Mesenchymal stem cell (in vitro differentiated cells and primary cell): ENCODE data around the gene SOCS2. TPM values are rescaled to one million over a fixed set of nuclear protein-coding genes. Genes with fewer than 3 reads are reported as not detected.
A peak's percentile ranks its signal among the peaks of the same experiment; 100 is the strongest.

Experiments
- DNase-seq: peaks from one replicate; pipeline ENCODE4 v3.0.0-alpha.2; 2013
- H2AFZ ChIP-seq: one replicate; pipeline ENCODE4 v1.6.1; 2013; ENCODE audit warnings: low read depth, mild to moderate bottlenecking, control low read depth, inconsistent platforms, low read length, moderate library complexity
- H2AK5ac ChIP-seq: 2 replicates; pipeline ENCODE4 v1.6.1; 2013; ENCODE audit warnings: low read length, moderate library complexity, mild to moderate bottlenecking, inconsistent platforms; ENCODE audit not compliant: severe bottlenecking
- H2BK120ac ChIP-seq: one replicate; pipeline ENCODE4 v1.6.1; 2013; ENCODE audit warnings: low read depth, mild to moderate bottlenecking, inconsistent platforms, low read length, moderate library complexity
- H2BK12ac ChIP-seq, 2 experiments: one replicate each; pipeline ENCODE4 v1.6.1; 2013; ENCODE audit warnings: inconsistent platforms in 2 of 2, low read length in 2 of 2, mild to moderate bottlenecking in 2 of 2, moderate library complexity in 2 of 2, control low read depth in 1 of 2
- H2BK15ac ChIP-seq: one replicate; pipeline ENCODE4 v1.6.1; 2013; ENCODE audit warnings: mild to moderate bottlenecking, low read depth, inconsistent platforms; ENCODE audit not compliant: poor library complexity, severe bottlenecking
- H2BK5ac ChIP-seq: 2 replicates; pipeline ENCODE4 v1.6.1; 2013; ENCODE audit warnings: low read depth, mild to moderate bottlenecking, low read length, control low read depth, inconsistent platforms; ENCODE audit not compliant: poor library complexity, severe bottlenecking
- H3K14ac ChIP-seq, 2 experiments: one replicate each; pipeline ENCODE4 v1.6.1; 2013; ENCODE audit warnings: inconsistent platforms in 2 of 2, low read length in 2 of 2, control low read depth in 1 of 2, mild to moderate bottlenecking in 1 of 2, moderate library complexity in 1 of 2
- H3K18ac ChIP-seq, 2 experiments: one replicate each; pipeline ENCODE4 v1.6.1; 2013; ENCODE audit warnings: inconsistent platforms in 2 of 2, low read length in 2 of 2, control low read depth in 1 of 2, low read depth in 1 of 2, mild to moderate bottlenecking in 1 of 2
- H3K23ac ChIP-seq, 2 experiments: one replicate each; pipeline ENCODE4 v1.6.1; 2013; ENCODE audit warnings: inconsistent platforms in 2 of 2, low read length in 2 of 2, mild to moderate bottlenecking in 2 of 2, moderate library complexity in 2 of 2, control low read depth in 1 of 2
- H3K27ac ChIP-seq: 2 replicates; pipeline ENCODE4 v1.5.1; 2013; ENCODE audit warnings: mild to moderate bottlenecking, moderate library complexity, low read length, control low read depth, inconsistent platforms; ENCODE audit not compliant: poor library complexity, severe bottlenecking
- H3K27me3 ChIP-seq, 2 experiments: 2 replicates each; pipeline versions ENCODE4 v1.6.1 to v1.7.0; 2013; ENCODE audit warnings: low read length in 2 of 2, mild to moderate bottlenecking in 2 of 2, moderate library complexity in 2 of 2, control low read depth in 1 of 2, inconsistent platforms in 1 of 2; ENCODE audit not compliant: control insufficient read depth in 1 of 2, insufficient read depth in 1 of 2
- H3K36me3 ChIP-seq, 2 experiments: 2 replicates each; pipeline versions ENCODE4 v1.6.1 to v1.7.0; 2013; ENCODE audit warnings: low read length in 2 of 2, control low read depth in 1 of 2, inconsistent platforms in 1 of 2, low read depth in 1 of 2, mild to moderate bottlenecking in 1 of 2; ENCODE audit not compliant: insufficient read depth in 2 of 2, control insufficient read depth in 1 of 2
- H3K4ac ChIP-seq, 2 experiments: one replicate each; pipeline ENCODE4 v1.6.1; 2013; ENCODE audit warnings: inconsistent platforms in 2 of 2, low read length in 2 of 2, mild to moderate bottlenecking in 2 of 2, moderate library complexity in 2 of 2, control low read depth in 1 of 2, low read depth in 1 of 2
- H3K4me1 ChIP-seq: 2 replicates; pipeline ENCODE4 v1.6.1; 2013; ENCODE audit warnings: low read depth, low read length, control low read depth; ENCODE audit not compliant: control insufficient read depth, insufficient read depth
- H3K4me2 ChIP-seq: 2 replicates; pipeline ENCODE4 v1.6.1; 2013; ENCODE audit warnings: low read length, mild to moderate bottlenecking, inconsistent platforms; ENCODE audit not compliant: poor library complexity, severe bottlenecking
- H3K4me3 ChIP-seq, 2 experiments: 2 replicates each; pipeline versions ENCODE4 v1.5.1 to v1.7.0; 2013; ENCODE audit warnings: low read length in 2 of 2, mild to moderate bottlenecking in 2 of 2, control low read depth in 1 of 2, low read depth in 1 of 2; ENCODE audit not compliant: insufficient read depth in 1 of 2
- H3K79me1 ChIP-seq: replicated peaks from 2 replicates; pipeline ENCODE4 v1.6.1; 2013; ENCODE audit warnings: mild to moderate bottlenecking, control low read depth, low read length, inconsistent platforms; ENCODE audit not compliant: poor library complexity, severe bottlenecking
- H3K9ac ChIP-seq: 2 replicates; pipeline ENCODE4 v1.7.0; 2013; ENCODE audit warnings: mild to moderate bottlenecking, low read length, moderate library complexity
- H3K9me3 ChIP-seq: 2 replicates; pipeline ENCODE4 v1.7.0; 2013; ENCODE audit warnings: mild to moderate bottlenecking, low read length; ENCODE audit not compliant: control insufficient read depth
- H4K8ac ChIP-seq: one replicate; pipeline ENCODE4 v1.6.1; 2013; ENCODE audit warnings: inconsistent platforms, mild to moderate bottlenecking, low read length, moderate library complexity
- H4K91ac ChIP-seq: one replicate; pipeline ENCODE4 v1.6.1; 2013; ENCODE audit warnings: mild to moderate bottlenecking, low read length, inconsistent platforms
- WGBS: methylation state at CpG from one replicate; pipeline ENCODE4 v1.1.7; 2013; ENCODE audit warnings: mixed read lengths; 5-methylcytosine and 5-hydroxymethylcytosine counted together
- polyA plus RNA-seq, 2 experiments: library from polyadenylated mRNA; stranded (reverse); fragments of 200-250 nt; gene quantifications; one replicate each; pipeline ENCODE4 v1.2.3, GENCODE V29; 2013

SOCS2 gene
- 3.9 TPM for polyA plus RNA-seq (2013, experiment 1 of 2)
- polyA plus RNA-seq (2013, experiment 2 of 2) = 3.0 TPM

GRCh38 chr12:93571925-93572711 is at the start of gene SOCS2:
Gene SOCS2 (plus strand): TSS chr12:93572675. CDS start chr12:93572898, 223 bp downstream.
- under 1% methylated on average over 50 of the region's 59 CpGs for WGBS
- Histone ChIP-seq H2AK5ac (no peak within 1 kb of the TSS), H3K4me2 (peak within 1 kb of the TSS; percentile 81), H3K23ac (peak within 1 kb of the TSS; percentile 34 to 85), H2AFZ (no peak within 1 kb of the TSS), H3K4me3 (peak within 1 kb of the TSS; percentile 63 to 93), H3K9ac (peak within 1 kb of the TSS; percentile 84), H4K91ac (no peak within 1 kb of the TSS), H3K18ac (peak within 1 kb of the TSS in 1 of 2 experiments; percentile 43), H3K9me3 (no peaks in the 10 kb centered on the region), H3K27me3 (peaks cover 0 to 15% of the 10 kb centered on the region in 2 experiments), H2BK5ac (no peak within 1 kb of the TSS), H2BK12ac (no peak within 1 kb of the TSS), H4K8ac (no peak within 1 kb of the TSS), H3K36me3 (peaks cover 0 to 11% of the 10 kb centered on the region in 2 experiments), H3K4me1 (peaks cover 32% of the 10 kb centered on the region), H3K27ac (no peak within 1 kb of the TSS), H2BK120ac (peak within 1 kb of the TSS; percentile 46), H3K79me1 (peaks cover 2% of the 10 kb centered on the region), H3K14ac (no peak within 1 kb of the TSS), H2BK15ac (no peak within 1 kb of the TSS), H3K4ac (no peak within 1 kb of the TSS)
- DNase-seq = peak; percentile 38

- H3K4me1 ChIP-seq = no peaks in the 10 kb centered on the region
- no peak for DNase-seq
- no peaks in the 10 kb centered on the region for H3K27me3 ChIP-seq
- no peak overlapping the region for H3K18ac ChIP-seq
- no peak overlapping the region for H4K8ac ChIP-seq
- H3K9me3 ChIP-seq = no peaks in the 10 kb centered on the region
- H3K4me2 ChIP-seq = no peak overlapping the region
- H2BK120ac ChIP-seq = no peak overlapping the region
- no peak overlapping the region for H2BK15ac ChIP-seq
- H3K79me1 ChIP-seq = no peaks in the 10 kb centered on the region
- no peak overlapping the region for H3K9ac ChIP-seq
- no peak overlapping the region for H3K23ac ChIP-seq
- H2AK5ac ChIP-seq = no peak overlapping the region
- no peak overlapping the region for H2BK5ac ChIP-seq
- H3K36me3 ChIP-seq = no peaks in the 10 kb centered on the region
- no peak overlapping the region for H3K27ac ChIP-seq
- 79% methylated on average over 9 of the region's 10 CpGs for WGBS
- H2AFZ ChIP-seq = no peak overlapping the region
- no peak overlapping the region for H4K91ac ChIP-seq
- no peak overlapping the region for H2BK12ac ChIP-seq
- H3K4me3 ChIP-seq = no peak overlapping the region
- no peak overlapping the region for H3K4ac ChIP-seq
- H3K14ac ChIP-seq = no peak overlapping the region
Observed at GRCh38 chr12:93524386-93525133, 47.9 kb upstream of the SOCS2 start.

- Histone ChIP-seq H4K8ac (no peak overlapping the region), H3K27me3 (no peaks in the 10 kb centered on the region), H2BK5ac (no peak overlapping the region), H3K4ac (no peak overlapping the region), H3K27ac (no peak overlapping the region), H2BK15ac (no peak overlapping the region), H3K4me2 (no peak overlapping the region), H3K9ac (no peak overlapping the region), H2AK5ac (no peak overlapping the region), H3K36me3 (no peaks in the 10 kb centered on the region), H2AFZ (no peak overlapping the region), H3K23ac (no peak overlapping the region), H3K14ac (no peak overlapping the region), H3K4me1 (no peaks in the 10 kb centered on the region), H4K91ac (no peak overlapping the region), H3K79me1 (no peaks in the 10 kb centered on the region), H3K9me3 (no peaks in the 10 kb centered on the region), H2BK120ac (no peak overlapping the region), H3K4me3 (no peak overlapping the region), H2BK12ac (no peak overlapping the region), H3K18ac (no peak overlapping the region)
- 27% methylated on average over 4 of the region's 4 CpGs for WGBS
- DNase-seq = peak; percentile 87
Observed at GRCh38 chr12:93526786-93527428, 45.6 kb upstream of the SOCS2 start.

GRCh38 chr12:93530358-93530757 is 42.1 kb upstream of the SOCS2 start:
- DNase-seq = no peak
- no peak overlapping the region for H3K9ac ChIP-seq
- H3K4me1 ChIP-seq = no peaks in the 10 kb centered on the region
- H2BK5ac ChIP-seq = no peak overlapping the region
- no peaks in the 10 kb centered on the region for H3K36me3 ChIP-seq
- no peak overlapping the region for H3K4me3 ChIP-seq
- H3K23ac ChIP-seq = no peak overlapping the region
- no peak overlapping the region for H3K18ac ChIP-seq
- no peak overlapping the region for H4K8ac ChIP-seq
- no peak overlapping the region for H3K4ac ChIP-seq
- no peak overlapping the region for H3K27ac ChIP-seq
- no peak overlapping the region for H4K91ac ChIP-seq
- H3K27me3 ChIP-seq = no peaks in the 10 kb centered on the region
- H3K9me3 ChIP-seq = no peaks in the 10 kb centered on the region
- H2BK12ac ChIP-seq = no peak overlapping the region
- H3K79me1 ChIP-seq = no peaks in the 10 kb centered on the region
- no peak overlapping the region for H2BK15ac ChIP-seq
- WGBS = 90% methylated on average over 3 of the region's 5 CpGs
- no peak overlapping the region for H2BK120ac ChIP-seq
- no peak overlapping the region for H3K14ac ChIP-seq
- no peak overlapping the region for H3K4me2 ChIP-seq
- H2AFZ ChIP-seq = no peak overlapping the region
- no peak overlapping the region for H2AK5ac ChIP-seq
